Natural killer cell treated with Interleukin-12 subunit alpha and Interleukin-12 subunit beta and Interleukin-15 and Interleukin-18, amount 100 ng/mL, for 72 hours (primary cell): Measurements from ENCODE around the gene PTPRD. TPM values are rescaled to one million over a fixed set of nuclear protein-coding genes. Genes with fewer than 3 reads are reported as not detected.
"Not testable (repeated sequence)": the region's sequence is repeated elsewhere in the genome, so short reads cannot be mapped to it uniquely, and the experiment has no call there.

ENCODE experiments used
- ATAC-seq, 2 donors: fragments of 150-1000 bp; cut with Tn5 transposase in 1 of 2; sonication (Bioruptor Pico), chemical (Tn5 transposase) in 1 of 2; 2 replicates each; pipeline ENCODE4 v1.10.0; 2021
- DNase-seq: peaks from one replicate; pipeline ENCODE4 v3.0.0; 2022; ENCODE audit warnings: low spot score
- H3K27ac Mint-ChIP-seq, 2 donors: 1 replicate in 1 of 2; 2 replicates in 1 of 2; pipeline ENCODE4 v1.8.0; 2022; ENCODE audit warnings: mixed read lengths in 2 of 2, mild to moderate bottlenecking in 1 of 2, moderate library complexity in 1 of 2
- H3K27me3 Mint-ChIP-seq, 2 donors: 1 replicate in 1 of 2; 2 replicates in 1 of 2; pipeline ENCODE4 v1.8.0; 2022; ENCODE audit warnings: mixed read lengths in 2 of 2
- H3K36me3 Mint-ChIP-seq: one replicate; pipeline ENCODE4 v1.8.0; 2022; ENCODE audit warnings: mixed read lengths
- H3K4me1 Mint-ChIP-seq, 2 donors: 1 replicate in 1 of 2; 2 replicates in 1 of 2; pipeline ENCODE4 v1.8.0; 2022; ENCODE audit warnings: low read depth in 2 of 2, mixed read lengths in 2 of 2, mild to moderate bottlenecking in 1 of 2
- H3K4me3 Mint-ChIP-seq: one replicate; pipeline ENCODE4 v1.8.0; 2022; ENCODE audit warnings: mixed read lengths
- H3K9me3 Mint-ChIP-seq: 2 replicates; pipeline ENCODE4 v1.8.0; 2022; ENCODE audit warnings: mixed read lengths
- total RNA-seq, 2 donors: library from RNA; stranded (reverse); gene quantifications; one replicate each; pipeline ENCODE4 v1.2.3, GENCODE V29; 2022

The PTPRD gene
- total RNA-seq, 2 donors from 2014 or later, result 0.53 to 3.7 TPM

- Mint-ChIP-seq H3K27me3 (no peaks in the 10 kb centered on the region), H3K27ac (no peak overlapping the region), H3K9me3 (no peaks in the 10 kb centered on the region), H3K36me3 (no peaks in the 10 kb centered on the region), H3K4me1 (no peaks in the 10 kb centered on the region), H3K4me3 (no peak overlapping the region)
- no peak for DNase-seq
- no peak for ATAC-seq
Measured at GRCh38 chr9:8706531-8706930, 1906.3 kb downstream of the PTPRD start.

GRCh38 chr9:8705861-8706260, 1906.9 kb downstream of the PTPRD start:
- no peak overlapping the region for H3K27ac Mint-ChIP-seq
- H3K27me3 Mint-ChIP-seq, result no peaks in the 10 kb centered on the region
- DNase-seq, result no peak
- no peak overlapping the region for H3K4me3 Mint-ChIP-seq
- H3K36me3 Mint-ChIP-seq, result no peaks in the 10 kb centered on the region
- no peak for ATAC-seq
- H3K4me1 Mint-ChIP-seq, result no peaks in the 10 kb centered on the region
- H3K9me3 Mint-ChIP-seq, result no peaks in the 10 kb centered on the region

DNA sequence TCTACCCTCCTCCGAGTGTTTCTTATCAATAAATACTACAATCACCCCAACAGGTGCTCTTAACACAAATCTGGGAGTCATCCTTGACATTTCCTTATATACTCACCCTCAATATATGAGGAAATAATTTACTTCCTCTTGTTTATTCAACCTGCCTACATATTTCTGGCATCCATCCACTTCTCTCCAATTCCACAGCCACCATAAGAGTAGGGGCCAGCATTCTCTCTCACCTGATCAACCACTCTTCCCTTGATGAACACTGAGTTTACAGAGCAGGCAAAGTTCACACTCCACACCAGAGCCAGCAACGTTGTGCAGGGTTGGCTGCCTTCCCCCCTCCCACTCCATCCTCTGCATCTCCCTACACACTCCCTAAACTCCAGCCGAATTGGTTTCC, 1908.9 kb downstream of the PTPRD start:
- Mint-ChIP-seq H3K9me3 (no peaks in the 10 kb centered on the region), H3K4me3 (no peak overlapping the region), H3K4me1 (no peaks in the 10 kb centered on the region), H3K27ac (no peak overlapping the region), H3K36me3 (no peaks in the 10 kb centered on the region), H3K27me3 (no peaks in the 10 kb centered on the region)
- DNase-seq (no peak), ATAC-seq (no peak)

DNA sequence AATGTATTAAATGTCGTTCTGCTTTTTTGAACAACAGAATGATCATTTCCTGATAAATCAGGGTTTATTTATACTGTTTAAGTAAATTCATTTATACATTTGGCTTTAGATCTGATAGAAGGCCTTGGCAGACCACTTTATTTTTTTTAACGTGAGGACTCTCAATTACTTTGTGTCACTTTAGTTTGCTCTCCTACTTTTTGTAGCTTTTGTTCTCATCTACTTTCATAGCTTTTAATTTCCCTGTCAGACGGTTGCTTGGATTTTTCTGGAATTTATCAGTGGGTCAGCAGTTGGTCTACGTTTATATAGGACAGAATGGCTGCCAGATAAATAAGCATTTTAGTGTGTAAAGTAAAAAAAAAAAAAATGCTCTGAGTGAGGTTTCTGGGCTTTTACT, 1910.9 kb downstream of the PTPRD start:
- no peak for ATAC-seq
- Mint-ChIP-seq H3K27me3 (no peaks in the 10 kb centered on the region), H3K36me3 (no peaks in the 10 kb centered on the region), H3K4me1 (no peaks in the 10 kb centered on the region), H3K4me3 (no peak overlapping the region), H3K9me3 (no peaks in the 10 kb centered on the region), H3K27ac (no peak overlapping the region)
- no peak for DNase-seq

DNA sequence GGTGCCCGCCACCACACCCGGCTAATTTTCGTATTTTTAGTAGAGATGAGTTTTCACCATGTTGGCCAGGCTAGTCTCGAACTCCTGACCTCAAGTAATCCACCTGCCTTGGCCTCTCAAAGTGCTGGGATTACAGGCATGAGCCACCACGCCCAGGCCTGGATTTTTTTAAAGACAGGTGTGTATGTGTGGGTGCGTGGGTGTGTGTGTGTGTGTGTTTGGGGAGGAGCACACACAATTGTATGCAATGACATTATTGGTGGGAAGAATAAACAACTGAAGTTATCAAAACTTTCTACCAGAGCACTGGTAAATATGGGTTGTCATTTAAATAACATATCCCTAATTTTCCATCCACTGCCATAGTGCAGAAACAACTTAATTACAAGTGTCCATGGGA, 1915.2 kb downstream of the PTPRD start:
- H3K4me3 Mint-ChIP-seq, H3K27me3 Mint-ChIP-seq, H3K9me3 Mint-ChIP-seq, DNase-seq, H3K4me1 Mint-ChIP-seq, ATAC-seq, H3K27ac Mint-ChIP-seq, H3K36me3 Mint-ChIP-seq: not testable (repeated sequence)

DNA sequence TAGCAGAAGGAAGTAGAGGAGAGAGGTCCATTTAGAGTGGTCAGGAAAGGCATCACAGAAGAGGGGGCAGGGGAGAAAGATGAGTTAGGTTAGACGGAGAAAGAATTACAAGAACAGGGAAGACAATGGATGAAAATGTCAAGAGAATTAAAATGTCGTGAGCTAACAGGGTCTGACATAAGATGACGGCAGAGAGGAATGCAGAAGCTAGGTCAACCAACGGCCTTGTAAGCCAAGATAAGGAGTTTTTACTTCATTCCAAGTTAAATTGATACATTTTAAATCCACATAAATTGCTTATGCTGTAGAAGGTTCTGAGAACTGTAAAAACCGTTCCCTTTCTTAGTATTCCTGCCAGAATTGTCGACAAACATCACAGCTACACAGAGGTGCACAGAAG, 1916.3 kb downstream of the PTPRD start:
- Mint-ChIP-seq H3K4me3 (no peak overlapping the region), H3K27ac (no peak overlapping the region), H3K9me3 (peaks cover 4% of the 10 kb centered on the region), H3K27me3 (no peaks in the 10 kb centered on the region), H3K4me1 (no peaks in the 10 kb centered on the region), H3K36me3 (no peaks in the 10 kb centered on the region)
- DNase-seq (no peak), ATAC-seq (no peak)

- Mint-ChIP-seq H3K27ac (no peak overlapping the region), H3K27me3 (no peaks in the 10 kb centered on the region), H3K9me3 (peaks cover 4% of the 10 kb centered on the region), H3K4me3 (no peak overlapping the region), H3K4me1 (no peaks in the 10 kb centered on the region), H3K36me3 (no peaks in the 10 kb centered on the region)
- DNase-seq, result no peak
- no peak for ATAC-seq
Measured at GRCh38 chr9:8694983-8695588, 1917.7 kb downstream of the PTPRD start.

DNA sequence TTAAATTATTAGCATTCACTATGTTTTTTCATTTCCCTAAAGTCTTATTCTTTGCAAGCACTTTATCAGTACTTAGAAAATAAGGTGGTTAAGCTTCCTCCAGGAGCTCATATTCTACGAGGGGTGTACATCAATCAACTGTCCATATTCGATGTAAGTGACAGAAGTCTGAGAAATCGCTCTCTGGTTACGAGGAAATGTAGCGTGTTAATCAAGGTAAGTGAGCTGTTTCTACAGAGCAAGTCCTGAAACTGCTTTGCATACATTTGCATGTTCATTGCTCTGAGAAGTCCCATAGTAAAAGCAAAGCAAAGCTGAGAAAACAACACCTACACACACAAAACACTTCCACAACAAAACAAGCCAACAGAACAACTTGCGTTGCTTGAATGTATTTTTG, 1919.3 kb downstream of the PTPRD start:
- no peaks in the 10 kb centered on the region for H3K27me3 Mint-ChIP-seq
- ATAC-seq, result no peak
- H3K9me3 Mint-ChIP-seq, result peaks cover 7% of the 10 kb centered on the region
- no peaks in the 10 kb centered on the region for H3K4me1 Mint-ChIP-seq
- DNase-seq, result no peak
- no peaks in the 10 kb centered on the region for H3K36me3 Mint-ChIP-seq
- no peak overlapping the region for H3K27ac Mint-ChIP-seq
- H3K4me3 Mint-ChIP-seq, result no peak overlapping the region

GRCh38 chr9:8686516-8686915, 1926.3 kb downstream of the PTPRD start:
- H3K4me3 Mint-ChIP-seq, result no peak overlapping the region
- H3K27me3 Mint-ChIP-seq, result no peaks in the 10 kb centered on the region
- no peak for DNase-seq
- no peaks in the 10 kb centered on the region for H3K36me3 Mint-ChIP-seq
- no peaks in the 10 kb centered on the region for H3K4me1 Mint-ChIP-seq
- H3K27ac Mint-ChIP-seq, result no peak overlapping the region
- no peak for ATAC-seq
- H3K9me3 Mint-ChIP-seq, result peaks cover 4% of the 10 kb centered on the region

GRCh38 chr9:8685825-8686224, 1927.0 kb downstream of the PTPRD start:
- Mint-ChIP-seq H3K4me3 (no peak overlapping the region), H3K36me3 (no peaks in the 10 kb centered on the region), H3K4me1 (no peaks in the 10 kb centered on the region), H3K27me3 (no peaks in the 10 kb centered on the region), H3K9me3 (peaks cover 4% of the 10 kb centered on the region), H3K27ac (no peak overlapping the region)
- DNase-seq (no peak), ATAC-seq (no peak)

GRCh38 chr9:8684978-8685708, 1927.7 kb downstream of the PTPRD start:
- DNase-seq (no peak), ATAC-seq (no peak)
- peaks cover 4% of the 10 kb centered on the region for H3K9me3 Mint-ChIP-seq
- no peaks in the 10 kb centered on the region for H3K36me3 Mint-ChIP-seq
- no peak overlapping the region for H3K27ac Mint-ChIP-seq
- H3K4me3 Mint-ChIP-seq, result no peak overlapping the region
- no peaks in the 10 kb centered on the region for H3K4me1 Mint-ChIP-seq
- no peaks in the 10 kb centered on the region for H3K27me3 Mint-ChIP-seq

DNA sequence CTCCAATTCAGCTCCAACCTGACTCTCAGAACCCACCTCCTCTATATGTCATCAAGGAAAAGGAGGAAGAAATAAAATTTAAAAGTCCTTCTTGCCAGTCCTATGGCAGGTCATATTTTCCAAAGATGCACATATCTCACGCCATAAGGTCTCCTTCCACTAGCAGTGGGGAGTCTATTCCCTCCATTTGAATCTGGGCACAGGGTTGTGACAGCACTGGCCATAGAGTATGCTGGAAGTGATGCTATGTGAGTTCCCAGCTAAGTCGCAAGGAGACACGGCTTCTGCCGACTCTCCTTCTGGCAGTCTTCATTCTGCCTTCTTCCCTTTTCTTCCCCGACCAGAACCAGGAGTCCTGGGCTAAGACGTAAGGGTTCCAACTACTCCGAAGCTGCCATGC, 1929.3 kb downstream of the PTPRD start:
- no peaks in the 10 kb centered on the region for H3K4me1 Mint-ChIP-seq
- no peak overlapping the region for H3K27ac Mint-ChIP-seq
- DNase-seq (no peak), ATAC-seq (no peak)
- H3K4me3 Mint-ChIP-seq, result no peak overlapping the region
- H3K36me3 Mint-ChIP-seq, result no peaks in the 10 kb centered on the region
- no peaks in the 10 kb centered on the region for H3K27me3 Mint-ChIP-seq
- H3K9me3 Mint-ChIP-seq, result no peaks in the 10 kb centered on the region

DNA sequence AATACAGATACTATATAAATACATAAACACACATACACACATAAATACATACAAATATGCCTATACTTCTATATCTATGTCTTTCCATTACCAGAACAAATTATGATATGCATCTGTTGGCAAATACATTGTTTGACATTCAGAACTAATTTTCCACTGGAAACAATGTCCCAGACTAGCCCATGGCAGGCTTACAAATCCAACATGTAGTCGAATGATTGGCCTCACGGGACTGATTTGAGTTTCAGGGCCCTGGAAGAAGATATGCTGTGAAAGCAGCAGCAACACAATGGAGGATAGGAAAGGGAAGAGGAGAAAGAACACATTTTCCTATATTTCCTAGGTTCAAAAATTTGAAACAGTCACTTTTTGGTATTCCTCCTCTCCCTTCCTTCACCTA, 1932.1 kb downstream of the PTPRD start:
- Mint-ChIP-seq H3K9me3 (peaks cover 3% of the 10 kb centered on the region), H3K4me3 (no peak overlapping the region), H3K4me1 (no peaks in the 10 kb centered on the region), H3K27me3 (peaks cover 0 to 3% of the 10 kb centered on the region in 2 donors), H3K36me3 (no peaks in the 10 kb centered on the region), H3K27ac (no peak overlapping the region)
- DNase-seq, result no peak
- ATAC-seq, result no peak

GRCh38 chr9:8680157-8680556, 1932.6 kb downstream of the PTPRD start:
- Mint-ChIP-seq H3K4me3 (no peak overlapping the region), H3K9me3 (peaks cover 3% of the 10 kb centered on the region), H3K27me3 (peaks cover 0 to 6% of the 10 kb centered on the region in 2 donors), H3K4me1 (no peaks in the 10 kb centered on the region), H3K27ac (no peak overlapping the region), H3K36me3 (no peaks in the 10 kb centered on the region)
- DNase-seq (no peak), ATAC-seq (no peak)

DNA sequence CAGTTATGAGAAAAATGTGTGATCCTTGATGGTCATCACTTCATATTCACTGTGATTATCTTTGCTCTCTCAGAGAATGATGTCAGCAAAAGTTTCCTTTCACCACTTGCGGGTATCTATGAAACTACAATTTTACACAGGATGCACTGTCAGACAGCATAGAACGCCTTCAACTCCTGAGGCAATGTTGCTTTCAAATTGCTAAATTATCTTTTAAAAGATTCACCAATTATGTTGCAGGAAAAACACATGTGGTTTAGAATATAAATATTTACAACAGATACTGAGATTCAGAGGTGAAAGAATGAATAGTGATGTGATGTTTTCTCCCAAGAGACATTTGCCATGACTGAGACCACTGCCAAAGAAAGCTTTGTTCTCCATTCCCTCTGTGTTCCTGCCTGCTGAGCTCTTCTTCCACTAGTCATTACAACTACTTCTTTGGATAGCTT, 1933.4 kb downstream of the PTPRD start:
- peaks cover 0 to 6% of the 10 kb centered on the region in 2 donors for H3K27me3 Mint-ChIP-seq
- H3K27ac Mint-ChIP-seq, result no peak overlapping the region
- H3K36me3 Mint-ChIP-seq, result no peaks in the 10 kb centered on the region
- no peak for ATAC-seq
- DNase-seq, result no peak
- no peaks in the 10 kb centered on the region for H3K4me1 Mint-ChIP-seq
- no peak overlapping the region for H3K4me3 Mint-ChIP-seq
- H3K9me3 Mint-ChIP-seq, result peaks cover 3% of the 10 kb centered on the region
